Renal cortical epithelial cell (primary cell): Measurements from ENCODE around the gene SLAIN1. TPM values are rescaled to one million over a fixed set of nuclear protein-coding genes. Genes with fewer than 3 reads are reported as not detected.
A peak's percentile ranks its signal among the peaks of the same experiment; 100 is the strongest.
"Not testable (repeated sequence)": the region's sequence is repeated elsewhere in the genome, so short reads cannot be mapped to it uniquely, and the experiment has no call there.

ENCODE experiments used
- DNase-seq: peaks from one replicate; pipeline ENCODE4 v3.0.0-alpha.2; 2011; ENCODE audit warnings: low read depth
- total RNA-seq: library from RNA; depleted of rRNA; stranded (reverse); fragments of >200 nt; gene quantifications from 2 replicates; pipeline ENCODE4 v1.2.3, GENCODE V29; 2014

Gene SLAIN1
- total RNA-seq: 5.8 and 14.1 TPM in 2 replicates

GRCh38 chr13:77697217-77698103 is at the start of gene SLAIN1:
SLAIN1 (plus strand) TSS chr13:77697687; CDS start chr13:77697914, 227 bp downstream.
- peak; percentile 41 for DNase-seq

GRCh38 chr13:77650409-77650808 is 47.1 kb upstream of the SLAIN1 start:
- DNase-seq: no peak

GRCh38 chr13:77653301-77653700 is 44.2 kb upstream of the SLAIN1 start:
- DNase-seq: no peak

DNA sequence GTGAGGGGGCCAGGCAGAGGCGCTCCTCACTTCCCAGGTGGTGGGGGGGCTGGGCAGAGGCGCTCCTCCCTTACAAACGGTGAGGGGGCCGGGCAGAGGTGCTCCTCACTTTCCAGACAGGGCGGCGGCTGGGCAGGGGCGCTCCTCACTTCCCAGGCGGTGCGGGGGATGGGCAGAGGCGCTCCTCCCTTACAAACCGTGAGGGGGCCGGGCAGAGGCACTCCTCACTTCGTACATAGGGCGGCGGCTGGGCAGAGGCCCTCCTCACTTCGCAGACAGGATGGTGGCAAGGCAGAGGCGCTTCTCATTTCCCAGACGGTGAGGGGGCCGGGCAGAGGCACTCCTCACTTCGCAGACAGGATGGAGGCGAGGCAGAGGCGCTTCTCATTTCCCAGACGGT is 37.5 kb upstream of the SLAIN1 start:
- DNase-seq: not testable (repeated sequence)

DNA sequence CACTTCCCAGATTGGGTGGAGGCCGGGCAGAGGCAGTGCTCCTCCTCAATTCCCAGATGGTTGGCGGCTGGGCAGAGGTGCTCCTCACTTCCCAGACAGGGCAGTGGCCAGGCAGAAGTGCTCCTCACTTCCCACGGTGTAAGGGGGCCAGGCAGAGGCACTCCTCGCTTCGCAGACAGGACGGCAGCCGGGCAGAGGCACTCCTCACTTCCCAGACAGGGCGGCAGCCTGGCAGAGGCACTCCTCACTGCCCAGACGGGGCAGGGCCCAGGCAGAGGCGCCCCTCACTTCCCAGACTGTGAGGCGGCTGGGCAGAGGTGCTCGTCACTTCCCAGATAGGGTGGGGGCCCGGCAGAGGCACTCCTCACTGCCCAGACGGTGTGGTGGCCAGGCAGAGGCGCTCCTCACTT is 36.6 kb upstream of the SLAIN1 start:
- DNase-seq: no peak

GRCh38 chr13:77662301-77662700 is 35.2 kb upstream of the SLAIN1 start:
- DNase-seq: not testable (repeated sequence)

- not testable (repeated sequence) for DNase-seq
These were observed 34.7 kb upstream of the SLAIN1 start for GRCh38 chr13:77662831-77663230.

- no peak for DNase-seq
These were observed 22.6 kb upstream of the SLAIN1 start for GRCh38 chr13:77674852-77675251.

- no peak for DNase-seq
These were observed 18.7 kb upstream of the SLAIN1 start for GRCh38 chr13:77678691-77679235.

DNA sequence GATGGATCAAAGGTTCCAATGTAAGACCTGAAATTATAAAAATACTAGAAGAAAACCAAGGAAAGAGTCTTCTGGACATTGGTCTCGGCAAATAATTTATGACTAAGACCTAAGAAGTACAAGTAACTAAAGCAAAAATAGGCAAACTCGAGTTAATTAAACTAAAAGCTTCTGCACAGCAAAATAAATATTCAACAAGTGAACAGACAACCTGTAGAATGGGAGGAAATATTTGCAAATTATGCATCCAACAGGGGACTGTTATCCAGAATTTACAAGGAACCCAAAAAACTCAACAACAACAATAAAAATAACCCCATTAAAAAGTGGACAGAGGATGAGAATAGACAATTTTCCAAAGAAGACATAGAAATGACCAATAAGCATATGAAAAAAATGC is 9.7 kb upstream of the SLAIN1 start:
- DNase-seq: no peak

- DNase-seq: no peak
These were observed 5.6 kb upstream of the SLAIN1 start for GRCh38 chr13:77691871-77692270.

DNA sequence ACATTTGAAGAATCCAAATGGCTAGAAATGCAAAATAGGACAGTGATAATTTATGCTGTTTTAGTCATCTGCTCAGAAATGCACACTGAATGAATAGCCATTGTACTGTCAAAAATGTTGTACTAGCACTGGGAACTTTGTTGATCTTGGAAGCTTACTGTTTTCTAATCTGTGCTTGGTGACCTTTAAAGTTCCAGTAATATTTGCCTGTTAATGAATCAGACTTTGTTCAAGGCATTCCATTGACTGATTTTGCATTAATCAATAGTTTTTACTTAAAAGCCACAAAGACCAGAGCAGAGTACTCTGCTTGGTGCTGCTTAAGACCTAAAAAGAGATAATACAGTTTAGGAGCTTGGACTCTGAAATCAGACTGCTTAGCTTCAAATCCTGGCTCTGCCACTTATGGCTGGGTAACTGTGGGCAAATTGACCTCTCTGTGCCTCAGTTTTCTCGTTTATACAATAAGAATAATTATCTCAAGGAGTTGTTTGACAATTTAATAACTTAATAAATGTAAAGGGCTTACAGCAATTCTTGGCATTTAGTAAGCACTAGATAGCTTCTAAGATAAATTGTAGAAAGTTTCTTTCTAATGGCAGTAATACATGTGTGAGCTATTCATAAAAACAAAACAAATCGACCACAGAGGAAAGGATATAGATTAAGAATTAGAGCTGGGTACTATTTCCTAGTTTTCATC is 4.6 kb upstream of the SLAIN1 start:
- DNase-seq: peak; percentile 65

GRCh38 chr13:77693449-77693940 is 4.0 kb upstream of the SLAIN1 start:
- DNase-seq: no peak

GRCh38 chr13:77696006-77696878 is 1.2 kb upstream of the SLAIN1 start:
- peak; percentile 27 for DNase-seq

GRCh38 chr13:77696879-77697216 is 639 bp upstream of the SLAIN1 start:
- DNase-seq: no peak

- no peak for DNase-seq
These were observed 943 bp downstream of the SLAIN1 start for GRCh38 chr13:77698201-77699058.

DNA sequence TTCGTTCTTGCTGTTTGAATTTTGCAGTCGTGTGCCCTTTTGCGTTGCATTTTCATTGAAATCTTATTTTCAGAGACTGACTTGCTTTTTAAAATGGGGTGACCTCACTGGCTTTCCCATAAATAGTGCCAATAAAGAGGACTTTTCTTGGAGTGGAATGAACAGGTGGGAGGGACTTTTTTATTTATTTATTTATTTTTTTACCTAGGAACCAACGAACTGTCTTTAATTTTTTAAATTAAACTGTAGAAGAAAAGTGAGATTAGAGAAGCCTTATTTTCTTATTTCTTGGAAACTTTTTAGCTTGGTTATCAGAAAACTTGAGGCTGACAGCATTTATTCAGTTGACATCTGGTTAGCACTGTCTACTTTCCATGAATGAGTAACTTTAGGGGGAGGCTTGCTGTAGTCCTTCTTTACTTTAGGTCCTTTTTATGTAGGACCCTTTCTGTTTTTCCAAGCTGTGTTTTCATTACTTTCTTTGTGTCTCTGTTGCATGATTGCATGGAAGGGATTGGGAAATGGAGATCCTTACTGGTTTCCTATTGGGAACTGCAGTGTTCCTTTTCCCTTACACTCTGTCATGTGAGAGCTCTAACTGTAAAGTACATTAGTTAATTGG is 1.7 kb downstream of the SLAIN1 start:
- no peak for DNase-seq

DNA sequence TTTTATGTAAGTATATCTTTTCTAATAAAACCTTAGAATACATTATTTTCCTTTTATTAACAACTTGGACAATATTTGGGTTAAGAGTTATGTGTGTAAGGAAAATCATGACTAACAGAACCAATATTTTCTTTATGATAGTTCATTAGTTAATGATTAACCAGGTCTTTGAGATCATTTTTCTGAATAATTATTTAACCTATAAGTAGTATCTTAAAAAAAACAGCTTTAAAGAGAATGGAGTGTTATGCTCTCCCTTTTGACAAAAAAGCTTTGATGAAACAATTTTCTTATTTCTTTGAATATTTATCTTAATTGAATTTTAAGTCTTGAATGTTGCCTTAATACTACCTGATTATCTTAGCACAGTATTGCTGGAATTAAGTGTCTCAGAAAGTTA is 3.8 kb downstream of the SLAIN1 start:
- DNase-seq: no peak

GRCh38 chr13:77702366-77702765 is 4.9 kb downstream of the SLAIN1 start:
- no peak for DNase-seq

- DNase-seq: no peak
These were observed 5.9 kb downstream of the SLAIN1 start for GRCh38 chr13:77703408-77703807.
